Spleen (tissue), 7 donors: ENCODE measurements around the gene CNTNAP5.

Source experiments
- CTCF ChIP-seq, 11 experiments: fragments of 200-600 bp in 7 of 11; fragments of 450-650 bp in 4 of 11; sonication (generic) in 4 of 11; IDR thresholded peaks in 8 of 11; conservative IDR thresholded peaks in 3 of 11; 1 replicate in 7 of 11; 2 replicates in 4 of 11; pipeline versions ENCODE4 v1.4.0 to v1.8.0; 2016 to 2021; ENCODE audit warnings: antibody characterized with exemption in 11 of 11, inconsistent platforms in 4 of 11, mild to moderate bottlenecking in 1 of 11
- POLR2A ChIP-seq, 3 donors: fragments of 450-650 bp; IDR thresholded peaks; one replicate each; pipeline ENCODE4 v1.5.1; 2017; ENCODE audit warnings: antibody characterized with exemption in 3 of 3, mild to moderate bottlenecking in 1 of 3
- POLR2AphosphoS5 ChIP-seq, 3 donors: sonication (generic); formaldehyde crosslinking; IDR thresholded peaks; one replicate each; pipeline ENCODE4 v1.5.1; 2017; ENCODE audit warnings: antibody characterized with exemption in 3 of 3
- donor health status: DM: no; HTN: no; CAD: no; lungs with moderate emphysema.
- donor health status: DM: no; HTN: no; CAD: no.
- donor health status: DM: no; HTN: no; CAD: no.

GRCh38 chr2:124193706-124194105 lies 168.6 kb downstream of the CNTNAP5 start:
- TF ChIP-seq CTCF (IDR thresholded peaks at IDR 0.05 in 8 of 11, conservative IDR thresholded peaks at IDR 0.05 in 3 of 11) (no peak), POLR2A (IDR thresholded peaks at IDR 0.05) (no peak), POLR2AphosphoS5 (IDR thresholded peaks at IDR 0.05) (no peak)
